Effector memory CD8-positive, alpha-beta T cell (primary cell): ENCODE data around the gene COMMD6.
"Not testable (repeated sequence)": the region's sequence is repeated elsewhere in the genome, so short reads cannot be mapped to it uniquely, and the experiment has no call there.

Source experiments
- ATAC-seq: fragments of 150-1000 bp; cut with Tn5 transposase; replicated peaks from 2 replicates; pipeline ENCODE4 v1.10.0; 2021; ENCODE audit warnings: mild to moderate bottlenecking, moderate library complexity
- DNase-seq, 3 experiments: peaks; one replicate each; pipeline ENCODE4 v3.0.0; 2021
- H3K27ac Mint-ChIP-seq, 2 donors: one replicate each; pipeline ENCODE4 v1.8.0; 2022; ENCODE audit warnings: mild to moderate bottlenecking in 2 of 2, mixed read lengths in 2 of 2, moderate library complexity in 2 of 2
- H3K27me3 Mint-ChIP-seq, 2 donors: one replicate each; pipeline ENCODE4 v1.8.0; 2022; ENCODE audit warnings: mixed read lengths in 2 of 2
- H3K36me3 Mint-ChIP-seq: one replicate; pipeline ENCODE4 v1.8.0; 2022; ENCODE audit warnings: mild to moderate bottlenecking, moderate library complexity, mixed read lengths; ENCODE audit not compliant: insufficient read depth
- H3K4me1 Mint-ChIP-seq, 2 donors: one replicate each; pipeline ENCODE4 v1.8.0; 2022; ENCODE audit warnings: low read depth in 2 of 2, mixed read lengths in 2 of 2
- H3K4me3 Mint-ChIP-seq, 2 donors: one replicate each; pipeline ENCODE4 v1.8.0; 2022; ENCODE audit warnings: mild to moderate bottlenecking in 2 of 2, mixed read lengths in 2 of 2, moderate library complexity in 2 of 2
- H3K9me3 Mint-ChIP-seq, 2 donors: one replicate each; pipeline ENCODE4 v1.8.0; 2022; ENCODE audit warnings: mixed read lengths in 2 of 2

COMMD6 gene

DNA sequence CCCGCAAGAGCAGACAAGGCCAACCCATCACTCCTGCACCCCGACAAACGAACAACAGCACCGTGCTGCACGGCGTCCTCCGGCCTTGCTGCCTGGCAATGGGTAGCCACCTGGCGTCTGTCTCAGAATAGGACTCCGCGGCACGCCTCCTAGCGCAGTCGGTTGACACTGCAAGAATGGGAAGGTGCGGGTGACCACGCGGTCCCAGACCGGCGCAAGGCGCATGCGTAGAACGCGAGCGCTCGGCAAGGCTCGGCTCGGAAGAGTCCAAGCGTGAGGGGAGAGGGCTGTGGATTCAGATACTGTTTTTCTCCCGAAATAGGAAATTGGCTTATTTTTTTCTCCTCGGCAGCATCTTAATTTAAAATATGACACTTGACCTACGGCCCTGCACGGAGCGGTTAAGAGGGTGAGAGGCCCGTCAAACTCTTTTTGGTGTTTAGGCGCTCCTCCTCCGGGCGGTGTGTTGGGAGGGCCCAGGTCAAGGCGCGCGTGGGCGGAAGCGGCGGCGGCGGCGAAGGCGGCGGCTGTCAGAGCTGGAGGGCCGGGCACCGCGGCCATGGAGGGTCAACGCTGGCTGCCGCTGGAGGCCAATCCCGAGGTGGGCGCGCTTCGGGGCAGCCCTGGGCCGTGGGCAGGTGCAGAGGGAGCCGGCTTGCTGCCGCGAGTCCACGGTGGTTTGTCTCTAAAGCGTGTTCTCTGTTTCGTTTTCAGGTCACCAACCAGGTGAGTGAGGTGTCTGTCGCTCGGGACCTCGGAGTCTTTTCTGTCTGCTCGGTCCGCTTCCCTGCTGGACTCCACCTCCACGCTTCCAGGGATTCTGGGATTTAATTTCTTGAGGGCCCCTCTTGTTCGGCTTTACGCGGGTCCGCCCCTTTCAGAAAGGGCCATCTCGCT is 11.9 kb upstream of the COMMD6 start, which contains the start of gene UCHL3:
TSS of gene UCHL3 (plus strand) at position 530 of the 897 bp plus-strand sequence. CDS start at position 560, 30 bp downstream.
- H3K36me3 Mint-ChIP-seq: peaks cover 18% of the 10 kb centered on the region

GRCh38 chr13:75547917-75548316 is 10.3 kb upstream of the COMMD6 start:
- no peak overlapping the region for H3K4me3 Mint-ChIP-seq

More for the DNA sequence above, 11.9 kb upstream of the COMMD6 start, which contains the start of gene UCHL3:
- DNase-seq: peak; percentile 97 to 98 (median 98)
- Mint-ChIP-seq H3K4me3 (peak within 1 kb of the TSS; percentile 90 to 92), H3K27ac (peak within 1 kb of the TSS; percentile 95 to 96), H3K9me3 (no peaks in the 10 kb centered on the region), H3K4me1 (peaks cover 30 to 41% of the 10 kb centered on the region in 2 donors), H3K27me3 (no peaks in the 10 kb centered on the region)
- peak; percentile 90 for ATAC-seq

GRCh38 chr13:75545386-75545785 is 7.7 kb upstream of the COMMD6 start:
- ATAC-seq, H3K27me3 Mint-ChIP-seq, H3K9me3 Mint-ChIP-seq, H3K4me3 Mint-ChIP-seq, DNase-seq, H3K27ac Mint-ChIP-seq: not testable (repeated sequence)
- H3K4me1 Mint-ChIP-seq: peaks cover 11% of the 10 kb centered on the region in 2 donors
- H3K36me3 Mint-ChIP-seq: peaks cover 11% of the 10 kb centered on the region

More at GRCh38 chr13:75547917-75548316, 10.3 kb upstream of the COMMD6 start:
- Mint-ChIP-seq H3K36me3 (peaks cover 15% of the 10 kb centered on the region), H3K9me3 (no peaks in the 10 kb centered on the region), H3K4me1 (peaks cover 22 to 25% of the 10 kb centered on the region in 2 donors), H3K27ac (no peak overlapping the region), H3K27me3 (no peaks in the 10 kb centered on the region)
- ATAC-seq: no peak
- no peak for DNase-seq

GRCh38 chr13:75544681-75545330 is 7.2 kb upstream of the COMMD6 start:
- Mint-ChIP-seq H3K36me3 (peaks cover 6% of the 10 kb centered on the region), H3K9me3 (no peaks in the 10 kb centered on the region), H3K4me1 (peaks cover 7 to 8% of the 10 kb centered on the region in 2 donors), H3K4me3 (no peak overlapping the region), H3K27ac (no peak overlapping the region), H3K27me3 (no peaks in the 10 kb centered on the region)
- ATAC-seq: no peak
- DNase-seq: no peak

DNA sequence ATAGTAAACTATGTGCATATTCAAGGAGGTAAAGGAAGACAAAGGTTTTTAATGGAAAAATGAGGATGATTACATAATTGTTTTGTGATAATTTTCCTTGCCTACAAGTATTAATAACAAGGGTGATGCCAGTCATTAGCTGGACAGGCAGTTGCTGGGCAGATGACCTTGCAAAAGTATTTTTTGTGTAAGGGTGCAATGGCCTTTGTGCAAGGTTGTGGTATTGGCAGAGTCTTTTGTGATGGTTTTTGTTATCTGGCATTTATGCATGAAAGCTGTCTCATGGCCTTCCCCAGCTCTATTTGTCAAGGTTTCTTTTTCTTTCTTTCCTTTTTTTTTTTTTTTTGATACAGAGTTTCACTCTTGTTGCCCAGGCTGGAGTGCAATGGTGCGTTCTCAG is 4.3 kb upstream of the COMMD6 start:
- Mint-ChIP-seq H3K27me3 (no peaks in the 10 kb centered on the region), H3K4me3 (no peak overlapping the region), H3K4me1 (peaks cover 8 to 11% of the 10 kb centered on the region in 2 donors), H3K9me3 (no peaks in the 10 kb centered on the region), H3K27ac (no peak overlapping the region), H3K36me3 (peaks cover 2% of the 10 kb centered on the region)
- ATAC-seq (no peak), DNase-seq (no peak)

DNA sequence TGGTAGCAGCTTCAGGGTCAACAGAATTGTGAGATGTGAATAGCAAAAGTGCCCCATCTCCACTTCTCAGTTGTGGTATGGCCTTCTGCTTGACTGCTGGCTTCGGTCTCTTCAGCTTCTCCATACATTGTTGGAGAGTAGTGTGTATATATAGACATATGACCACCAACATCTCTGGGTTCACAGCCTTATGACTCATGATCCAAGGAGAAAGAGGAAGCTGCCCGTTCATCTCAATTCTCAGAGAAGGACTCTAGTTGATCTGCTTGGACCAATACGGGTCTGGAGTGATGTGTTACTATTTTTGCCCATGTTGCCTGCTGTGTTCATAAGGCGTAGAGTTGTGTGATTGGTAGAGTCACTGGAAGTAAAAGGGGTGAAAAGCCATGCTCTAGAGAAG is 3.6 kb upstream of the COMMD6 start:
- DNase-seq (no peak), ATAC-seq (no peak)
- Mint-ChIP-seq H3K36me3 (peaks cover 2% of the 10 kb centered on the region), H3K9me3 (no peaks in the 10 kb centered on the region), H3K4me1 (peaks cover 14 to 17% of the 10 kb centered on the region in 2 donors), H3K27me3 (no peaks in the 10 kb centered on the region), H3K27ac (no peak overlapping the region), H3K4me3 (no peak overlapping the region)

DNA sequence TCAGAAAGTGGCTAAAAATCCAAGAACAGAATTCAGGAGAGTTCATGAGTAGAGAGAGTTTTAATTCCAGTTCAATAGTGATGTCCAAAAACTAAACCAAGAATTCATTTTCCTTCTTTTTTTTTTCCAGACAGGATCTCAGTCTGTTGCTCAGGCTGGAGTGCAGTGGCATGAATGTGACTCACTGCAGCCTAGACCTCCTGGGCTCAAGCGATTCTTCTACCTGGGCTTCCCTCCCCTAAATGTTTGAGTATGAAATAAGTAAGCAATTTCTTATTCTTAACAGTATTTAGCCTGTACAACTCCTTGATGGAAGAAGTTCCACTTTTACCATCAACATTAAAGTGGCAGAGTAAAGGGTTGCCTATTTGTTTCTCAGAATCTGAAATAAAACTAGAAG is 3.8 kb downstream of the COMMD6 start:
- peaks cover 44 to 64% of the 10 kb centered on the region in 2 donors for H3K4me1 Mint-ChIP-seq
- H3K27me3 Mint-ChIP-seq: no peaks in the 10 kb centered on the region
- no peak for DNase-seq
- H3K4me3 Mint-ChIP-seq: no peak overlapping the region
- H3K27ac Mint-ChIP-seq: no peak overlapping the region
- peaks cover 13% of the 10 kb centered on the region for H3K36me3 Mint-ChIP-seq
- no peak for ATAC-seq
- no peaks in the 10 kb centered on the region for H3K9me3 Mint-ChIP-seq

DNA sequence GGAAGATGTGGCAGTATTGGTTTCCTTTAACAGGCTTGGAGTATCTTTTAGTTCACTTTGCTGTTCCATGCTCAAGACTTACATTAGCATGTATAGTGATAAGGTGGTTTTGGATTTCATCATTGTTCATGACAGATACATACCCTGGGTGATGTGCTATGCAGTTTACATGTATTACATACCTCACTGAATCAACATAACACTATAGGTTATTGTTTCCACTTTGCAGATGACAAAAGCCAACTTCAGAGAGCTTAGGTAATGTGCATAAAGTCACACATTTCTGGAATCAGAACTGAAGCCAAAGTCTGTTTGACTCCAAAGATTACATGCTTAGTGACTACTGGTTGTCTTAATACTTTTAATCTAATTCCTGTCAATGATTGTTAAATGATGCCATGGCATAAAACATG is 7.1 kb downstream of the COMMD6 start:
- DNase-seq: no peak
- Mint-ChIP-seq H3K27me3 (no peaks in the 10 kb centered on the region), H3K36me3 (peaks cover 11% of the 10 kb centered on the region), H3K9me3 (no peaks in the 10 kb centered on the region), H3K4me1 (peaks cover 26 to 41% of the 10 kb centered on the region in 2 donors), H3K27ac (no peak overlapping the region), H3K4me3 (no peak overlapping the region)
- ATAC-seq: no peak

DNA sequence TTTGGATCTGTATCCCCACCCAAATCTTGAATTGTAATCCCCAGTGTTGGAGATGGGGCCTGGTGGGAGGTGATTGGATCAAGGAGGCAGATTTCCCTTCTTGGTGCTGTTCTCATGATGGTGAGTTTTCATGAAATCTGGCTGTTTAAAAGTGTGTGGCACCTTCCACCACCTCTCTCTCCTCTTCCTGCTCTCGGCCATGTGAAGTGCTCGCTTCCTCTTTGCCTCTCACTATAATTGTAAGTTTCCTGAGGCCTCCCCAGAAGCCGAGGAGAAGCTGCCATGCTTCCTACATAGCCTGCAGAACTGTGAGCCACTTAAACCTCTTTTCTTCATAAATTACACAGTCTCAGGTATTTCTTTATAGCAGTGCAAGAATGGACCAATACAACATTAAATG is 15.7 kb downstream of the COMMD6 start:
- Mint-ChIP-seq H3K27ac (no peak overlapping the region), H3K36me3 (no peaks in the 10 kb centered on the region), H3K9me3 (peaks cover 0 to 2% of the 10 kb centered on the region in 2 donors), H3K4me1 (no peaks in the 10 kb centered on the region), H3K4me3 (no peak overlapping the region), H3K27me3 (no peaks in the 10 kb centered on the region)
- no peak for DNase-seq
- no peak for ATAC-seq

DNA sequence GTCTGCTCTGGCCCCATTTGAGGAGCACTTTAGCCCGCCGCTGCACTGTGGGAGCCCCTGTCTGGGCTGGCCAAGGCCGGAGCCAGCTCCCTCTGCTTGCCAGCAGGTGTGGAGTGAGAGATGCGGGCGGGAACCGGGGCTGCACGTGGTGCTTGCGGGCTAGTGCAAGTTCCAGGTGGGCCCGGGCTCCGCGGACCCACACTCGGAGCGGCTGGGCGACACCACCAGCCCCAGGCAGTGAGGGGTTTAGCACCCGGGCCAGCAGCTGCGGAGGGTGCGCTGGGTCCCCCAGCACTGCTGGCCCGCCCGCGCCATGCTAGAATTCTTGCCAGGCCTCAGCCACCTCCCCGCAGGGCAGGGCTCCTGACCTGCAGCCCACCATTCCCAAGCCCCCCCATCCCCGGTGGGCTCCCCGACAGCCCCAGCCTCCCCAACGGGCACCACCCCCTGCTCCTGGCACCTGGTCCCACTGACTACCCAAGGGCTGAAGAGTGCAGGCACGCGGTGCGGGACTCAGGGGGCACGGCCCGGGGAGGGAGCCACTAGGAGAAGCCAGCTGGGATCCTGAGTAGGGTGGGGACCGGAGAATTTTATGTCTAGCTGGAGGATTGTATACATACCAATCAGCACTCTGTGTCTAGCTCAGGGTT is 19.1 kb downstream of the COMMD6 start:
- H3K27me3 Mint-ChIP-seq: peaks cover under 1 to 13% of the 10 kb centered on the region in 2 donors
- H3K4me3 Mint-ChIP-seq: no peak overlapping the region
- H3K9me3 Mint-ChIP-seq: peaks cover 0 to 2% of the 10 kb centered on the region in 2 donors
- H3K27ac Mint-ChIP-seq: no peak overlapping the region
- H3K36me3 Mint-ChIP-seq: no peaks in the 10 kb centered on the region
- ATAC-seq (no peak), DNase-seq (no peak)
- no peaks in the 10 kb centered on the region for H3K4me1 Mint-ChIP-seq

- no peak for ATAC-seq
- Mint-ChIP-seq H3K27ac (no peak overlapping the region), H3K36me3 (peaks cover 3% of the 10 kb centered on the region), H3K4me1 (no peaks in the 10 kb centered on the region), H3K27me3 (peaks cover 19 to 27% of the 10 kb centered on the region in 2 donors), H3K9me3 (no peaks in the 10 kb centered on the region), H3K4me3 (no peak overlapping the region)
- DNase-seq: no peak
These were observed 23.3 kb downstream of the COMMD6 start for GRCh38 chr13:75514080-75514995.

- Mint-ChIP-seq H3K9me3 (no peaks in the 10 kb centered on the region), H3K4me3 (no peak overlapping the region), H3K27me3 (peaks cover 19 to 27% of the 10 kb centered on the region in 2 donors), H3K36me3 (peaks cover 3% of the 10 kb centered on the region), H3K27ac (no peak overlapping the region), H3K4me1 (no peaks in the 10 kb centered on the region)
- DNase-seq (no peak), ATAC-seq (no peak)
These were observed 24.4 kb downstream of the COMMD6 start for GRCh38 chr13:75513271-75513670.
